BJ (cell line): Measurements from ENCODE around the gene C11orf97. TPM values are rescaled to one million over a fixed set of nuclear protein-coding genes. Genes with fewer than 3 reads are reported as not detected.

Source experiments
- CTCF ChIA-PET: fragments of 350-600 bp; formaldehyde crosslinking; extraction: SDS; loops from one replicate; lab custom pipeline; 2021; ENCODE audit warnings: antibody characterized with exemption, inconsistent platforms; lab: Yijun Ruan, JAX
- POLR2A ChIA-PET: fragments of 300-600 bp; sonication (Branson Sonifier 250); formaldehyde crosslinking; extraction: SDS; loops from one replicate; lab custom pipeline; 2021; ENCODE audit warnings: antibody characterized with exemption; lab: Charles Lee
- DNase-seq: peaks from one replicate; pipeline ENCODE4 v3.0.0-alpha.2; 2011; ENCODE audit warnings: low read depth
- H3K27me3 ChIP-seq: 2 replicates; pipeline ENCODE4 v1.6.0; 2011; ENCODE audit warnings: low read length; ENCODE audit not compliant: control insufficient read depth, insufficient read depth
- H3K36me3 ChIP-seq: 2 replicates; pipeline ENCODE4 v1.5.1; 2011; ENCODE audit warnings: low read length; ENCODE audit not compliant: control insufficient read depth, insufficient read depth
- H3K4me3 ChIP-seq: 2 replicates; pipeline ENCODE4 v1.5.1; 2011; ENCODE audit warnings: low read depth, mild to moderate bottlenecking, control low read depth, low read length
- polyA plus RNA-seq: library from polyadenylated mRNA; depleted of rRNA; stranded (reverse); fragments of >200 nt; gene quantifications from 2 replicates; pipeline ENCODE4 v1.2.3, GENCODE V29; 2011
- TF ChIP-seq, protein P1 (sequence below): IDR thresholded peaks from 2 replicates; pipeline ENCODE4 v1.5.1; 2011; ENCODE audit warnings: low read depth, mild to moderate bottlenecking, control low read depth, inconsistent platforms, low read length, moderate library complexity; ENCODE audit not compliant: insufficient read depth

Gene C11orf97
- polyA plus RNA-seq, 1 experiment = not detected

DNA sequence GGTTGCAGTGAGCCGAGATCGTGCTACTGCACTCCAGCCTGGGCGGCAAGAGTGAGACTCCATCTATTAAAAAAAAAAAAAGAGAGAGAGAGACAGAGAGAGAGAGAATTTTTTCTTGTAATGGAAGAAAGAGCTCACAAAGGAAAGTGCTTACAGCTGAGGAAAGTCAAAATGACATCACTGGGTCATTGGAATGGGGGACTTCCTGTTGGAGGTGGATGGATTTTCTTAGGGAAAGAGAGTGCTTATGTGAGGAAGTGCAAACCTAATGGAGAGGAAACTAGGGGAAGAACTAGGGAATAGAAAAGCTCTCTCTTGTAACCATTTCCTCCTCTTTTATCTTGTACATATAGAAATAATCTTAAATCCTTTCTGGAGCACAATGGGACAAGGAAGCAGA is 48.6 kb downstream of the C11orf97 start:
- DNase-seq = no peak
- CTCF ChIA-PET = interaction anchor here (1.2 kb wide), 1 partner anchor 377 kb away, joined by 5 read pairs; no protein-coding TSS in a partner anchor
- TF ChIP-seq, protein P1, sequence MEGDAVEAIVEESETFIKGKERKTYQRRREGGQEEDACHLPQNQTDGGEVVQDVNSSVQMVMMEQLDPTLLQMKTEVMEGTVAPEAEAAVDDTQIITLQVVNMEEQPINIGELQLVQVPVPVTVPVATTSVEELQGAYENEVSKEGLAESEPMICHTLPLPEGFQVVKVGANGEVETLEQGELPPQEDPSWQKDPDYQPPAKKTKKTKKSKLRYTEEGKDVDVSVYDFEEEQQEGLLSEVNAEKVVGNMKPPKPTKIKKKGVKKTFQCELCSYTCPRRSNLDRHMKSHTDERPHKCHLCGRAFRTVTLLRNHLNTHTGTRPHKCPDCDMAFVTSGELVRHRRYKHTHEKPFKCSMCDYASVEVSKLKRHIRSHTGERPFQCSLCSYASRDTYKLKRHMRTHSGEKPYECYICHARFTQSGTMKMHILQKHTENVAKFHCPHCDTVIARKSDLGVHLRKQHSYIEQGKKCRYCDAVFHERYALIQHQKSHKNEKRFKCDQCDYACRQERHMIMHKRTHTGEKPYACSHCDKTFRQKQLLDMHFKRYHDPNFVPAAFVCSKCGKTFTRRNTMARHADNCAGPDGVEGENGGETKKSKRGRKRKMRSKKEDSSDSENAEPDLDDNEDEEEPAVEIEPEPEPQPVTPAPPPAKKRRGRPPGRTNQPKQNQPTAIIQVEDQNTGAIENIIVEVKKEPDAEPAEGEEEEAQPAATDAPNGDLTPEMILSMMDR = no peak
- POLR2A ChIA-PET = no interaction called here
- H3K36me3 ChIP-seq = no peaks in the 10 kb centered on the region
- H3K4me3 ChIP-seq = no peak overlapping the region
- no peaks in the 10 kb centered on the region for H3K27me3 ChIP-seq

DNA sequence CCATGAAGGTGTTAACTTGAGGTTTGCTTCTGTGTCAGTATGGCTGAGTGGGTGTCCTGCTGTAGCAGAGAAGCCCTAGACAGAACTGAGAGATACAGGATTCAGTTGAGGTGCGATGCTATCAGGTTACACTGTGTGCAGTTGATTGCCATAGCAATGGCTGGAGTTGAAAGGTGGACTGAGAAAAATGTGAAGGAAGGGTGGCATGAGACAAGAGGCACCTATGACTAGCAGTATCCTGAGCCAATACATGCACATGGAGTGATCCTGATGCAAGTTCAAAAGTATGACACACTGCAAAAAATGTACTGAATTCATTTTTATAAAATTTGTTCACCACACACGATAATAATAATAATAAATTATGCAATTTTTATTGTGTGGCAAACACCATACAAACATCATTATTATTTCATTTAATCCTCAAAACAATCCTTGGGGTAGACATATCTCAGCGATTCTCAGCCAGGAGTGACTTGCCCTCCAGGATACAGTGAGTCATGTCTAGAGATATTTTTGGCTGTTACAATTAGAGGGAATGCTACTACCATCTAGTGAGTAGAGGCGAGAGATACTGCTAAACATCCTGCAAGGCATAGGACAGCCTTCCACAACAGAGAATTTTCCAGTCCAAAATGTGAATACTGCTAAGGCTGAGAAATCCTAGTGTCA is 51.1 kb downstream of the C11orf97 start:
- no peaks in the 10 kb centered on the region for H3K27me3 ChIP-seq
- POLR2A ChIA-PET = no interaction called here
- H3K36me3 ChIP-seq = no peaks in the 10 kb centered on the region
- TF ChIP-seq, protein P1 = peak; percentile 42
- CTCF ChIA-PET = interaction anchor here (0.6 to 2.2 kb wide), 7 partner anchors 35 to 256 kb away, joined by 3 to 8 read pairs (median 5); no protein-coding TSS in a partner anchor
- no peak for DNase-seq
- no peak overlapping the region for H3K4me3 ChIP-seq

DNA sequence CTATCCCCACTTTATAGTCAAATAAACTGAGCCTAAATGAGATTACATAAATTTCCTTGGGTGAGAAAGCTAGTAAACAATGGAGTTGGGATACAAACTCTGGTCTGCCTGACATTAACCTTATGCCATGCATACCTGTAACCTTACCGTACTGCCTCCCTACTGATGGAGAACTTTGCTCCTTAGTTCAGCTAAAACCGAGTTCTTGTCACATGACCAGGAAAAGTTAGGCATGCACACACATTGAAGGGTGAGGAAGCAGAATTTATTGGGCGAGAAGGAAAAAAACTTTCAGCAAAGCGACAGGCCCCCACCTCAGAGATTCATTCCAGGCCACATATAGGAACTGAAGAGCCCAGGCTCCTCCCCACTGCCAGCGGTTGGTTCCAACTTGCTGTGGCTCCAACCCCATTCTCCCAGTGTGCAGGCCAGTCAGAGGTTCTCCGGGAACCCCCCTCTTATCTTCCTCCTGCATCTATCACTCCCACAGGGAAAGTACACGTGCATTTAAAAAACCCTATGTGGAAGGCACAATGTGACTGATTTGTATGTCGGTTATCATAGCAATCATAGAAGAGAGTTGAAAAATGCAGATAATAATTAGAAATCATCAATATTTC is 51.7 kb downstream of the C11orf97 start:
- TF ChIP-seq, protein P1 = no peak
- Histone ChIP-seq H3K4me3 (no peak overlapping the region), H3K27me3 (no peaks in the 10 kb centered on the region), H3K36me3 (no peaks in the 10 kb centered on the region)
- ChIA-PET POLR2A (no interaction called here), CTCF (interaction anchor here (0.6 to 1.6 kb wide), 5 partner anchors 35 to 257 kb away, joined by 3 to 8 read pairs (median 3); no protein-coding TSS in a partner anchor)
- no peak for DNase-seq

DNA sequence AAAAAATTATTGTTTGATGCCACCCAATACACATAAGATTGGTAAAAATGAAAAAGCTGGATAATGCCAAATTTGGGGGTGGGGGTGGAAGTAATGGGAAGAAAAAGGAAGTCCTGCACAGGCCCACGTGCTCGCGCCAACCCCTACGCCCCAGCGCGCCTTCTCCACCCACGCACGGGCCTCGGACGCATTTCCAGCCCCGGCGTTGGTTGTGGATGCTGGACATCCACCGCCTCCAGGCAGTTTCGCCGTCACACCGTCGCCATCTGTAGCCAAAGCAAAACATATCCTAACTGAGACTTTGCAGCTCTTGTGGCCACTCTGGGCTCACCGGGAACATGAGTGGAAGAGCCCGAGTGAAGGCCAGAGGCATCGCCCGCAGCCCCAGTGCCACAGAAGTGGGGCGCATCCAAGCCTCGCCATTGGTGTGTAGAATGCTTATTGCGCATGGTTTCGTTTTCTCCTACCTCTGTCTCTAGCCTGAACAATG is 55.0 kb downstream of the C11orf97 start, which contains the start of gene PIWIL4:
Gene PIWIL4, plus strand, starts transcription at position 188 of the 490 bp plus-strand sequence. Its CDS starts 151 bp downstream, at position 339.
- TF ChIP-seq, protein P1 = no peak
- H3K27me3 ChIP-seq = no peaks in the 10 kb centered on the region
- no peaks in the 10 kb centered on the region for H3K36me3 ChIP-seq
- ChIA-PET POLR2A (no interaction called here), CTCF (interaction anchor here (1.4 kb wide), 1 partner anchor 48 kb away, joined by 3 read pairs; no protein-coding TSS in a partner anchor)
- H3K4me3 ChIP-seq = no peak within 1 kb of the TSS
- DNase-seq = no peak

DNA sequence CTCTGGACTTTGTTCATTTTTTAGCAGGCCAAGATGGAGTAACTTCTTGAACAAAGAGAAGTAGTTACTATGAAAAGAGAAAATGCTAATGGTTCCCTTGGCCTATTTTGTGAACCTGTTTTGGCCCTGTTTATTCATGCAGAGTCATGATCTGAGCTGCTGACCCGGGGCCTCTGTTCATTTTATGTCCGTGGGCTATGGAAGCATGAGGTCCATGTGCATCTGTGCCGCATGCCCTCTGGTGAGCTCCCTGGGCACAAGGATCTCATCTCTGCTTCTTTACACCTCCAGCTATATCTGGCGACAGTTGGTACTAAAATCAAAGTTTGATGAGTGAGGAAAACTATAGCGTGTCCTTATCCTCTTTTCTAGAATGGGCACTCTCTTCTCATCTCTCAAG is 55.9 kb downstream of the C11orf97 start:
- TF ChIP-seq, protein P1 = no peak
- H3K4me3 ChIP-seq = no peak overlapping the region
- H3K27me3 ChIP-seq = no peaks in the 10 kb centered on the region
- POLR2A ChIA-PET = no interaction called here
- CTCF ChIA-PET = interaction anchor here (1.4 kb wide), 1 partner anchor 49 kb away, joined by 3 read pairs; no protein-coding TSS in a partner anchor
- no peaks in the 10 kb centered on the region for H3K36me3 ChIP-seq
- DNase-seq = no peak
